GM12892 (cell line): Measurements from ENCODE around the gene RNU6-8.

Experiments
- POLR2A ChIP-seq: IDR thresholded peaks from 2 replicates; pipeline ENCODE4 v1.6.1; 2011; ENCODE audit warnings: low read depth, low read length, control low read depth
- TAF1 ChIP-seq: IDR thresholded peaks from 2 replicates; pipeline ENCODE4 v1.6.1; 2011; ENCODE audit warnings: low read depth, mild to moderate bottlenecking, control low read depth, low read length, borderline replicate concordance

- no peak for TF ChIP-seq TAF1
- no peak for TF ChIP-seq POLR2A
Measured at GRCh38 chr14:32225378-32225920, 22.4 kb upstream of the RNU6-8 start.
